Fibroblast of skin of right quadriceps (primary cell): ENCODE data around the gene HLF.

Experiments used
- DNase-seq: peaks from one replicate; pipeline ENCODE4 v3.0.0-alpha.2; 2013

HLF gene

GRCh38 chr17:55275894-55276804 is 11.4 kb downstream of the HLF start:
- DNase-seq, result no peak

- DNase-seq, result no peak
Observed at GRCh38 chr17:55278173-55278961, 13.6 kb downstream of the HLF start.

- DNase-seq, result no peak
Observed at GRCh38 chr17:55279203-55279602, 14.4 kb downstream of the HLF start.

DNA sequence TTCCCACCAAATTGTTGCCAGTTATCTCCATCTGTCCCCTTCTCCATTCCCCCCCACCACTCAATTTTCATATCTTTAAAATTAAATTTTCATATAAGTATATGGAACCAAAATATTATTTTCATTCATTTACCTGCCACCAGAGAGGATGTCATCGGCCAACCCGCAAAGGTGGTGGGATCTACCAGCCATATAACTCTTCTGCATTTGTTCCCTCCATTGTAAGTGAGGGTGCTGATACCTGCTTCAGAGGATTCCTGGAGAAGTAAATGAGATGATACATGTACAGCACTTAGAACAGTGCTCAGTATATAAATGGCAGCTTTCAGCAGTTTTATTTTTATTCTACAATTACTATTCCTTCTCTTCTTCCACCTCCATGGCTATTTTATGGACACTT is 15.0 kb downstream of the HLF start:
- no peak for DNase-seq

DNA sequence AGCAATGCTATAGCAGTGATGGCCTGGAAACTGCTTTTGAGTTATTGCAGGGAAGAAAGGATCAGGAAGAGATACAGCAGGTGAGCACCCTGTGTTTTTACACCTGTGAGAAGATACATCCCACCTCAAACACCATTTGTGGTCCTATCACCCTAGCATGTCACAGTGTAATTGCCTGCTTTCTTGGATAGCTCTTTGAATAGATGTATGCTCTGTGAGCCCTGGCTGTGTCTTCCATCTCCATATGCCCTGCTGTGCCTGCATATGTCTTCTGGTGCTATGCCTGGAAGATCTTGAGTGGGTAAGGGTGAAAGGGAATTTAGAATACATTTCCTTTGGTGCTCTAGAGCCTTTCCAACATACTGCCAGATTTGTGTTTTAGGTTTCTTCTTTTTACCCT is 15.5 kb downstream of the HLF start:
- DNase-seq, result no peak

DNA sequence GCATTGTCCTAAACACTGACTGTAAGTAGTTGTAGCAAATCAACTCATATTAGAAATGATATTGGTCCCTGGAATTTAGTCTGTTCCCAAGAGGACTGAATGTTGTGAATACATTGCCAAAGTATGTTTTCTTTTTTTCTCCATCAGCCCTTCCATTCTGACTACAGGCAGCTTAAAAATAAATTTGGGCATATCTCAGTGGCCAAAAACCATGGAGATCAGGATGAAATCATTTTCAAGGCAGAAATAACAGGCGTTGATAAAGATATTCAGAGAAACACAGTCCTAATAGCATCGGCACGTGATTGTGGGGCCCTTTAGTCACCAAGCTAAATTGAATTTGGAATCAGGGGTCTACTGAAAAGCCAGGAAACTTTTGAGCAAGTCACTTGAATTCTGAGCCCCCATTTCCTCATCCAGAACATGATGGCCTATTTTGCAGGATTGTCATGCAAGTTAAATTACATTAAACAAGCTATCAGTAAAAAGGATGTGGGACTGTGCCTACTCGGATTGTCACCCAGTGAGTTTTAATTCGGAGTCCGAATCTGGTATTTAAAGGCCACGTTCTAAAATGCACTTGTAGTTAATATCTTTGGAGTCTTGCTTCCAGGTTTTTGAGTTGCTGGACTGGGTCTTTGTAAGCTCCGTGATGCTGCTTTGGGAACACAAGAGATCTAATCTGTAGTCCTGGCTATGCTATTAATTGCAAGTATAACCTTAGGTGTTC is 17.1 kb downstream of the HLF start:
- DNase-seq, result no peak

- no peak for DNase-seq
Observed at GRCh38 chr17:55282379-55282702, 17.6 kb downstream of the HLF start.

GRCh38 chr17:55282741-55283140 is 18.0 kb downstream of the HLF start:
- no peak for DNase-seq

GRCh38 chr17:55283256-55283965 is 18.7 kb downstream of the HLF start:
- DNase-seq, result no peak

DNA sequence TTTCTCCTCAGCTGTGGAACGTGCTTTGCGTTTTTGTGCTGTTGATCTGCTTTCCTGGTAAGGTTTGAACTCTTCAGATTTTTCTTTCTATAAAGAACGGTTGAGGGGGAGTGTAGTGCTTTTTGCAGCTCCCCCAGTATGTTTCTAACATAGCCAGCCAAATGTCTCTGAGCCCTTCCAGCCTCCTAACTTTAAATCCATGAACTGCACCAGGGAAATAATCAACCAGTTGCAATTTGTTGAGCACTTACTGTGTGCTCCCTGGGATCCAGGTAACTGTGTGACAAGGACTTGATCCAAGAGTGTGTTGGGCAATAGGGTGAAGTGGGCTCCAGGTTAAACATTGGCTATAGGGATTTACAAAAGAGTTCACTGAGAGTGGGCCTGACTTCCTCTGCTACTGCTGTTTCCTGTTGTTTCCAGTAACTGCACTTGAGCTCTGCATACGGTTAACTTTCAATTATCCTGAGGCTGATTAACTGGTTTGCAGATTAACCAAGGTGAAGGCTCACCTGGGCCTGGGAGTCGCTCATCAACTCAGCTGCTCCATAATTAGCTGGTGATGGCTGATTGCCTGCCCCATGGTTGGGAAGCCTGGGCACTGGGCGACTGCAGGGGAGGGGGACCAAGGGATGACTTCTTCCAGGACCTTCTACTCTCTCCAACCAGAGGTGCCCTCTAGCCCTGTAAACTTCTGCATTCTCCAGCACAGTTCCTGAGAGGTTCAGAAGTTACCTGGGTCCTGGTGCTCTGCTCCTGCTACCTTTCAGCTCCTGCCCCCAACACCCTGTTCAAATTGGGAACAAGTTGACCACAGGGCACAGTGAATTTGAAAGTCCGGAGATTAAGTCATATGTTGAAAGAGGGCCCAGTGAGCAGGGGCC is 19.5 kb downstream of the HLF start:
- DNase-seq, result no peak

DNA sequence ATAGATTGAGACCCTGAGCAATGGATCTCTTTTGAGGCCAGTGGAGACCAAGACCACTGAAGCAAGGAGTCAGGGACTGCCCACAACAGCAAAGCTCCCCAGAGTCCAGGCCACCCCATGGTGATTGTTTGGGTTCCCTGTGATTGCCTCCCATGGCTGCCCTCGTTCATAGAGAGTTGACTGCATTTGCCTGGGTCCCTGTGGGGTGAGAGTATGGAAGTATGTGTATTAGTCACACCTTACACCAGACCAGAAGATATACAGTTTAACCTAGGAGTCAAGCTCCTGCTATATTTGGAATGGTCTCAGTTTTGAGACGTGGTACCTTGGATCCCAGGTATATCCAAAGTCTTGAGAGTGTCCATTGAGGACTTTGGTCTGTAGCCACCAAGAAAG is 20.2 kb downstream of the HLF start:
- no peak for DNase-seq

GRCh38 chr17:55285340-55286301 is 20.9 kb downstream of the HLF start:
- peak; percentile 45 for DNase-seq

- no peak for DNase-seq
Observed at GRCh38 chr17:55286681-55287589, 22.2 kb downstream of the HLF start.

DNA sequence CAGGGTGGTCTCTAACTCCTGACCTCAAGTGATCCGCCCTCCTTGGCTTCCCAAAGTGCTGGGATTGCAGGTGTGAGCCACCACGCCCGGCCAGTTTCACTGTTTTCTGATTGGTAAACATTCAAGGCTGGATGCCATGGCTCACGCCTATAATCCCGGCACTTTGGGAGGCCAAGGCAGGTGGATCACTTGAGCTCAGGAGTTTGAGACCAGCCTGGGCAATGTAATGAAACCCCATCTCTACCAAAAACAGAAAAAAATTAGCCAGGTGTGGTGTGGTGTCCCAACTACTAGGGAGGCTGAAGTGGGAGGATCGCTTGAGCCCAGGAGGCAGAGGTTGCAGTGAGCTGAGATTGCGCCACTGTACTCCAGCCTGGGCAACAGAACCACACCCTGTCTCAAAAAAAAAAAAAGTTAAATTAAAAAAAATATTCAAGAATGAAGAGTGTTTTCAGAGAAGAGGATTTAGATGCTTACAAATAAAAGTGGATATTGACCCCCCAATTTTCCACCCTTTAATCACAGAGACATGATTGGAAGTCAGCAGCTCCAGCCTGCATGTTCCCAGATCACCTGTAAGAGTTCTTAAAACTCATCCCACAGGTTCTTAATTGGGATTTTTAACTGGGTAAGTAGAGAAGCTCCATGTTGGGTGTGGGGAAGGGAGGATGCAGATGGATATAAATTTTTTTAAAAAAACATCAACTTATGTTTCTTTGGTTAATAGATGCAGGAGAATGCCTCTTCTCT is 23.8 kb downstream of the HLF start:
- DNase-seq, result no peak

DNA sequence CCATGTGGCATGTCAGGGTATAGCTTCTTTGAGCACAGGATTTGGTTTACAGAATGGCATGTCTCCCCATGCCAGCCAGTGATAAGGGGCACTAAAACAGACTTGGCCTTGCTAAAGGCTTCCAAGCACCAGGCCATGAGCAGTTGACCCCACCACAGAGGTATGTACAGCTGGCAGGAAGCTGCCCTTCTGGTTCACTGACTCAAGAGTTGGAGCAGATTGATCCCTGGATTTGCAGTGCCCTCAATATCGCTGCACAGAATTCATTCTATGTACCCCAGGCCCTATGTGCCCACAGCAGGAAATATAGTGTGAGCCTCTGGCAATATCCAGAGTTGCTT is 24.3 kb downstream of the HLF start:
- DNase-seq, result no peak

- no peak for DNase-seq
Observed at GRCh38 chr17:55289978-55290377, 25.2 kb downstream of the HLF start.

DNA sequence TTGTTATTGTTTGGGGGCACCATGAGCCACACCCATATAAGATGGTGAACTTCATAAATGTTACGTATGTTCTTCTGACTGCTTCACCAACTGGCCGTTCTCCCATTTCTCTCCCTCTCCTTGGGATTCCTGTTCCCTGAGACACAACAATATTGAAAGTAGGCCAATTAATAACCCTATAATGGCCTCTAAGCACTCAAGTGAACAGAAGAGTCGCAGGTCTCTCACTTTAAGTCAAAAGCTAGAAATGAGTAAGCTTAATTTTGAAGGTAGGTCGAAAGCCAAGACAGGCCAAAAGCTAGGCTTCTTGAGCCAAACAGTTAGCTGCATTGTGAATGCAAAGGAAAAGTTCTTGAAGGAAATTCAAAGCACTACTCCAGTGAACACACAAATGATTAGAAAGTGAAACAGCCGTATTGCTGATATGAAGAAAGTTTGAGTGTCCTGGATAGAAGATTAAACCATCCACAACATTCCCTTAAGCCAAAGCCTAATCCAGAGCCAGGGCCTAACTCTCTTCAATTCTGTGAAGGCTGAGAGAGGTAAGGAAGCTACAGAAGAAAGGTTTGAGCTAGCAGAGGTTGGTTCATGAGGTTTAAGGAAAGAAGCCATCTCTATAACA is 25.8 kb downstream of the HLF start:
- DNase-seq, result no peak

DNA sequence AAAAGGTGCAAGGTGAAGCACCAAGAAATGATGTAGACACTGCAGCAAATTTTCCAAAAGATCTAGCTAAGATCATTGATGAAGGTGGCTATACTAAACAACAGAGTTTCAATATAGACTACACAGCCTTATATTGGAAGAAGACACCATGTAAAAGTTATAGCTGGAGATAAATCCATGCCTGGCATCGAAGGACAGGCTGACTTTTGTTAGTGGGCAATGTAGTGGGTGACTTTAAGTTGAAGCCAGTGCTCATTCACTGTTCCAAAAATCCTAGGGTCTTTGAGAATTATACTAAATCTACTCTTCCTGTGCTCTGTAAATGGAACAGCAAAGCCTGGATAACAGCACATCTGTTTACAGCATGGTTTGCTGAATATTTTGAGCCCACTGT is 26.4 kb downstream of the HLF start:
- no peak for DNase-seq
